ENCODE results near the gene UMOD.

Gene UMOD

GRCh38 chr16:20300312-20301097 lies 52.0 kb downstream of the UMOD start:
- no peaks in the 10 kb centered on the region for H3K36me3 ChIP-seq (ENCODE audit: insufficient read depth, low read length)
- H3K4me3 ChIP-seq (ENCODE audit: low read length): no peak overlapping the region
- no peaks in the 10 kb centered on the region for H3K9me3 ChIP-seq (ENCODE audit: low read length)
- H2AFZ ChIP-seq (ENCODE audit: low read depth, low read length): no peak overlapping the region
- no peaks in the 10 kb centered on the region for H3K4me1 ChIP-seq (ENCODE audit: insufficient read depth, low read length)
- H3K27me3 ChIP-seq (ENCODE audit: insufficient read depth, low read length): no peaks in the 10 kb centered on the region

GRCh38 chr16:20298452-20298851 lies 54.1 kb downstream of the UMOD start:
- Histone ChIP-seq H3K4me3 (ENCODE audit: low read length) (no peak overlapping the region), H3K9me3 (ENCODE audit: low read length) (no peaks in the 10 kb centered on the region), H3K4me1 (ENCODE audit: insufficient read depth, low read length) (no peaks in the 10 kb centered on the region), H3K36me3 (ENCODE audit: insufficient read depth, low read length) (no peaks in the 10 kb centered on the region), H2AFZ (ENCODE audit: low read depth, low read length) (no peak overlapping the region), H3K27me3 (ENCODE audit: insufficient read depth, low read length) (no peaks in the 10 kb centered on the region)

DNA sequence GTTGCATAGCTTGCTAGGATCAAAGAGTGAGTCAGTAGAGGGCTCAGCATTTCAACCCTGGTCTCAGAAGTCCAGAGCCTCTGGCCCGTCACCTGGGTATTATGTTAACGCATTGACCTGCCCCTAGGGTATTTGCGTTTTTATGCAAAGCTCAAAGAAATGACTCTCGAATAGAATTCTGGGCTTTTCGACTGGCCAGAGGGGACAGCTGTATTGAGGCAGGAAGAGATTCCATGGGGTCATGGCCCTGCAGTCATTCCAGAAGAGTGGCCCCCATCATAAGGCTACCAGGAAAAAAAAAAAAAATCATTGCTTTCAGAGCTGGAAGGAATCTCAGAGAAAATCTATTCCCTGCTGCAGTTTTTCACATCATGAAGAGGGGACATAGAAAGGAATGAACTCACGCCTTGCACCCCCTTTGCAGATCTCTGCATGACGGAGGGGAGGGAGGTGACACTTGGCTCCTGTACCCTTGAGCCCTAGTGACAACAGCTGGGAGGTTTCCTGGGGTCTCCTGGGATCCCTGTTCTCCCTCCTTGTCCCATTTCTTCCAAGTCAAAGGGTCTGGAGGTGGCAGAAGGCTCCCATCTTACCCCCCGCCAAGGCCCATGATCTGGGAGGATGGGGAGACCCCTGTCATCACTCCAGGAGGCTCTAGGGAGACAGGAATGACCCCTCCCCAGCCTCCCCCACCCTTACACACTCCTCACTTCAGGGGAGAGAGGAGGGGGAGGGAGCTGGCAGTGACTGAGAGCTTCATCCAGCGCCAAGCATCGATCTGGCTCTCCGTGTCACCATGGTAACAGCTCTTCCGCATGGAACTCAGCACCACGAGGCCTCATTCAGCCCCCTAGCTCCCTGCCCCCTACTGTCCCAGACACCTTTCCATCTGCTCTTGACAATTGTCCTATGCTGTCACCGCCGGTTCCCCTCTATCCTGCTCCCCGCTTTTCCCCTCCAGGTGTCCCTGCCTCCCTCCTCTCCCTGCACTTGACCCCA lies 61.0 kb downstream of the UMOD start:
- Histone ChIP-seq H3K27me3 (ENCODE audit: insufficient read depth, low read length) (no peaks in the 10 kb centered on the region), H3K4me3 (ENCODE audit: low read length) (no peak overlapping the region), H2AFZ (ENCODE audit: low read depth, low read length) (no peak overlapping the region), H3K36me3 (ENCODE audit: insufficient read depth, low read length) (no peaks in the 10 kb centered on the region), H3K4me1 (ENCODE audit: insufficient read depth, low read length) (peaks cover 4% of the 10 kb centered on the region), H3K9me3 (ENCODE audit: low read length) (no peaks in the 10 kb centered on the region)

GRCh38 chr16:20289571-20289970 lies 62.9 kb downstream of the UMOD start:
- Histone ChIP-seq H3K4me1 (ENCODE audit: insufficient read depth, low read length) (peaks cover 4% of the 10 kb centered on the region), H2AFZ (ENCODE audit: low read depth, low read length) (no peak overlapping the region), H3K36me3 (ENCODE audit: insufficient read depth, low read length) (no peaks in the 10 kb centered on the region), H3K4me3 (ENCODE audit: low read length) (no peak overlapping the region), H3K27me3 (ENCODE audit: insufficient read depth, low read length) (no peaks in the 10 kb centered on the region), H3K9me3 (ENCODE audit: low read length) (no peaks in the 10 kb centered on the region)

GRCh38 chr16:20285993-20286499 lies 66.5 kb downstream of the UMOD start:
- no peak overlapping the region for H3K4me3 ChIP-seq (ENCODE audit: low read length)
- H3K27me3 ChIP-seq (ENCODE audit: insufficient read depth, low read length): no peaks in the 10 kb centered on the region
- H2AFZ ChIP-seq (ENCODE audit: low read depth, low read length): no peak overlapping the region
- H3K36me3 ChIP-seq (ENCODE audit: insufficient read depth, low read length): no peaks in the 10 kb centered on the region
- H3K4me1 ChIP-seq (ENCODE audit: insufficient read depth, low read length): no peaks in the 10 kb centered on the region
- H3K9me3 ChIP-seq (ENCODE audit: low read length): no peaks in the 10 kb centered on the region

Measured in neuron (in vitro differentiated cells).